Activated CD8-positive, alpha-beta T cell treated with anti-CD3 and anti-CD28 coated beads, Interleukin-2, amount 10 ng/mL, durations not matched to agents 7 days and 5 days (primary cell): ENCODE measurements around the gene CCDC12. TPM values are rescaled to one million over a fixed set of nuclear protein-coding genes. Genes with fewer than 3 reads are reported as not detected.

Source experiments
- ATAC-seq: fragments of 150-1000 bp; cut with Tn5 transposase; one replicate; pipeline ENCODE4 v1.10.0; 2021; ENCODE audit warnings: moderate library complexity
- CTCF ChIA-PET: fragments of 350-600 bp; sonication (Branson Sonifier 250); formaldehyde crosslinking; loops from one replicate; lab custom pipeline; 2021; ENCODE audit warnings: antibody characterized with exemption; lab: Charles Lee
- POLR2A ChIA-PET: fragments of 350-600 bp; sonication (Branson Sonifier 250); formaldehyde crosslinking; loops from one replicate; lab custom pipeline; 2021; ENCODE audit warnings: antibody characterized with exemption; lab: Charles Lee
- DNase-seq: peaks from one replicate; pipeline ENCODE4 v3.0.0-alpha.2; 2020
- H3K27ac Mint-ChIP-seq: one replicate; pipeline ENCODE4 v1.8.0; 2021; ENCODE audit warnings: mild to moderate bottlenecking, mixed read lengths
- H3K27me3 Mint-ChIP-seq: one replicate; pipeline ENCODE4 v1.8.0; 2021; ENCODE audit warnings: low read depth, mixed read lengths
- H3K36me3 Mint-ChIP-seq: one replicate; pipeline ENCODE4 v1.8.0; 2021; ENCODE audit warnings: low read depth, mixed read lengths
- H3K4me1 Mint-ChIP-seq: one replicate; pipeline ENCODE4 v1.8.0; 2021; ENCODE audit warnings: low read depth, mixed read lengths
- H3K4me3 Mint-ChIP-seq: one replicate; pipeline ENCODE4 v1.8.0; 2021; ENCODE audit warnings: mild to moderate bottlenecking, mixed read lengths
- H3K9me3 Mint-ChIP-seq: one replicate; pipeline ENCODE4 v1.8.0; 2022; ENCODE audit warnings: mixed read lengths; ENCODE audit not compliant: insufficient read depth
- total RNA-seq, 2 experiments: library from RNA; stranded (reverse); gene quantifications; one replicate each; pipeline ENCODE4 v1.2.3, GENCODE V29; 2021

The CCDC12 gene
- total RNA-seq, 2 experiments from 2014 or later, result 59.4 to 62.2 TPM

- ChIA-PET CTCF (interaction anchor here (1.0 to 2.1 kb wide), 3 partner anchors 10 to 13 kb away, joined by 3 to 8 read pairs (median 6); no protein-coding TSS in a partner anchor), POLR2A (no interaction called here)
- Mint-ChIP-seq H3K4me3 (no peak overlapping the region), H3K9me3 (no peaks in the 10 kb centered on the region), H3K27ac (no peak overlapping the region), H3K36me3 (no peaks in the 10 kb centered on the region), H3K27me3 (peaks cover 15% of the 10 kb centered on the region), H3K4me1 (no peaks in the 10 kb centered on the region)
- DNase-seq, result no peak
- ATAC-seq, result no peak
Measured at GRCh38 chr3:46899151-46900006, 77.2 kb downstream of the CCDC12 start.

DNA sequence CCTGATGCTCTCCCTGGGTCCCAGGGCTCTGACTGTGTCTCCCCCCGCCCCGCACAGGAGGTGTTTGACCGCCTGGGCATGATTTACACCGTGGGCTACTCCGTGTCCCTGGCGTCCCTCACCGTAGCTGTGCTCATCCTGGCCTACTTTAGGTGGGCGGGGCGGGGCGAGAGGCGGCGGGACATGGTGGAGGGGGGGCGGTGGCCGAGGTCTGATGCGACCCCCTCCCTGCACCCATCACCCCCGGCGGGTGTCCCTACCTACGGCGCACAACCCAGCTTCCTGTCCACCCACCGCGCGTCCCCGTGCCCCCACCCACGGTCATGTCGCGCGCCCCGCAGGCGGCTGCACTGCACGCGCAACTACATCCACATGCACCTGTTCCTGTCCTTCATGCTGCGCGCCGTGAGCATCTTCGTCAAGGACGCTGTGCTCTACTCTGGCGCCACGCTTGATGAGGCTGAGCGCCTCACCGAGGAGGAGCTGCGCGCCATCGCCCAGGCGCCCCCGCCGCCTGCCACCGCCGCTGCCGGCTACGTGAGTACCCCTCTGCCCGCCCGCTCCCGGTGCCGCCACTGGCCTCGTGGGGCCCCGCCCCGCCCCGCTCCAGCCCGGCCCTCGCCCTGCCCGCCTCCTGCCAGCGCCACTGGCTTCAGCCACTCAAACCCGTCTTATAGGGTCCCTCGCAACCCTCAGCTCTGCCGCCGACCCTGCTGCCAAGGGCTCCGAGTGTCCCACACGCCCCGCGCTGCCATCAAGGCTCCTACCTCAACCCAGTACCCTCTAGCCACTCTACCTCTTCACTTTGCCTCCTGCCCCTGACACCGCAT, 78.0 kb downstream of the CCDC12 start:
- peak; percentile 38 for ATAC-seq
- no peak overlapping the region for H3K4me3 Mint-ChIP-seq
- no peaks in the 10 kb centered on the region for H3K36me3 Mint-ChIP-seq
- ChIA-PET POLR2A (no interaction called here), CTCF (interaction anchor here (1.0 to 1.4 kb wide), 3 partner anchors 11 to 192 kb away, joined by 3 to 6 read pairs (median 3); no protein-coding TSS in a partner anchor)
- no peak overlapping the region for H3K27ac Mint-ChIP-seq
- H3K27me3 Mint-ChIP-seq, result peaks cover 22% of the 10 kb centered on the region
- DNase-seq, result no peak
- no peaks in the 10 kb centered on the region for H3K9me3 Mint-ChIP-seq
- H3K4me1 Mint-ChIP-seq, result no peaks in the 10 kb centered on the region

DNA sequence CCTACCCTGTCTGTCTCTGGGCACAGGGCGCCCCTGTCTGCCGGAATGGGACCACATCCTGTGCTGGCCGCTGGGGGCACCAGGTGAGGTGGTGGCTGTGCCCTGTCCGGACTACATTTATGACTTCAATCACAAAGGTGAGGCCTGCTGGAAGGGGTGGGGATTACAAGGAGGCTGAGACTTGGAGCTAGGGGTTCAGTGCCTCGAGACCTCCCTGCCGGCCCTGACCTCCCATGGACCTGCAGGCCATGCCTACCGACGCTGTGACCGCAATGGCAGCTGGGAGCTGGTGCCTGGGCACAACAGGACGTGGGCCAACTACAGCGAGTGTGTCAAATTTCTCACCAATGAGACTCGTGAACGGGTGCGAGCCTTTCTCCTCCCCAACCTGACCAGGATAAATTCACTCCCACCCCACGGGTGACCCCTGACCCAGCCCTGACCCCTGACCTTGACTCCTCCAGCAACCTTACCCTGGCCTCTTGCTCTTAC, 78.7 kb downstream of the CCDC12 start:
- Mint-ChIP-seq H3K4me3 (no peak overlapping the region), H3K27me3 (peaks cover 22% of the 10 kb centered on the region), H3K9me3 (no peaks in the 10 kb centered on the region), H3K36me3 (no peaks in the 10 kb centered on the region), H3K4me1 (no peaks in the 10 kb centered on the region), H3K27ac (no peak overlapping the region)
- DNase-seq (no peak), ATAC-seq (no peak)
- ChIA-PET POLR2A (no interaction called here), CTCF (interaction anchor here (1.0 to 1.4 kb wide), 3 partner anchors 12 to 191 kb away, joined by 3 to 6 read pairs (median 3); no protein-coding TSS in a partner anchor)

DNA sequence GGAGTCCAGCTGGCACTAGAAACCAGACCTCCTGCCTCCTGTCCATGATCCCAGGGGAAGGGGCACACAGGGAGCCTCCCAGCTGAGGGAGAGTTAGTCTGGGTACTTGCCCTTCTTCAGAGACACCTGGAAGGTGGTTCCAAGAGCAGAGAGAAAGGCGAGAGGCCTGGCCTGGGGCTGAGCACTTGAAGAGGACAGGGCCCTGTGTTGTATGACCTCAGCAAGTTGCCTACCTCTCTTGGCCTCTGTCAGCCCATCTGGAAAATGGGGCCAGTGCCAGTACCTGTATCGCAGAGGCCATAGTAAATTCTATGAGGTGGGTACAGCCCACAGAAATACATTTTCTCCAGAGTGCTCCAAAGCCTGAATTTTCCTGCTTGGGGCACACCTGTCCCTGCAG, 79.5 kb downstream of the CCDC12 start:
- H3K9me3 Mint-ChIP-seq, result no peaks in the 10 kb centered on the region
- ATAC-seq (no peak), DNase-seq (no peak)
- no peak overlapping the region for H3K27ac Mint-ChIP-seq
- H3K27me3 Mint-ChIP-seq, result peaks cover 28% of the 10 kb centered on the region
- peaks cover 3% of the 10 kb centered on the region for H3K4me1 Mint-ChIP-seq
- no peak overlapping the region for H3K4me3 Mint-ChIP-seq
- CTCF ChIA-PET, result interaction anchor here (1.2 kb wide), 1 partner anchor 101 kb away, joined by 3 read pairs; no protein-coding TSS in a partner anchor
- POLR2A ChIA-PET, result no interaction called here
- H3K36me3 Mint-ChIP-seq, result no peaks in the 10 kb centered on the region

- H3K9me3 Mint-ChIP-seq, result no peaks in the 10 kb centered on the region
- peaks cover 35% of the 10 kb centered on the region for H3K27me3 Mint-ChIP-seq
- CTCF ChIA-PET, result interaction anchor here (1.0 to 2.0 kb wide), 6 partner anchors 8 to 193 kb away, joined by 3 to 9 read pairs (median 4); no protein-coding TSS in a partner anchor
Measured at GRCh38 chr3:46896386-46896785, 80.2 kb downstream of the CCDC12 start.

GRCh38 chr3:46895761-46896160, 80.8 kb downstream of the CCDC12 start:
- ChIA-PET CTCF (interaction anchor here (1.0 to 2.1 kb wide), 11 partner anchors 9 to 193 kb away, joined by 3 to 10 read pairs (median 4); no protein-coding TSS in a partner anchor), POLR2A (no interaction called here)
- Mint-ChIP-seq H3K27ac (no peak overlapping the region), H3K36me3 (no peaks in the 10 kb centered on the region), H3K4me1 (peaks cover 3% of the 10 kb centered on the region), H3K9me3 (no peaks in the 10 kb centered on the region), H3K27me3 (peaks cover 40% of the 10 kb centered on the region), H3K4me3 (no peak overlapping the region)
- DNase-seq (no peak), ATAC-seq (no peak)

More at GRCh38 chr3:46896386-46896785, 80.2 kb downstream of the CCDC12 start:
- no peak for ATAC-seq
- Mint-ChIP-seq H3K4me3 (no peak overlapping the region), H3K4me1 (peaks cover 3% of the 10 kb centered on the region), H3K27ac (no peak overlapping the region), H3K36me3 (no peaks in the 10 kb centered on the region)
- POLR2A ChIA-PET, result no interaction called here
- no peak for DNase-seq

GRCh38 chr3:46895204-46895660, 81.3 kb downstream of the CCDC12 start:
- H3K9me3 Mint-ChIP-seq, result no peaks in the 10 kb centered on the region
- ChIA-PET POLR2A (no interaction called here), CTCF (interaction anchor here (0.6 to 2.1 kb wide), 26 partner anchors 9 to 594 kb away, joined by 3 to 10 read pairs (median 4); no protein-coding TSS in a partner anchor)
- peak; percentile 82 for DNase-seq
- no peak overlapping the region for H3K27ac Mint-ChIP-seq
- H3K4me3 Mint-ChIP-seq, result no peak overlapping the region
- no peaks in the 10 kb centered on the region for H3K36me3 Mint-ChIP-seq
- peaks cover 3% of the 10 kb centered on the region for H3K4me1 Mint-ChIP-seq
- peaks cover 41% of the 10 kb centered on the region for H3K27me3 Mint-ChIP-seq
- peak; percentile 75 for ATAC-seq

DNA sequence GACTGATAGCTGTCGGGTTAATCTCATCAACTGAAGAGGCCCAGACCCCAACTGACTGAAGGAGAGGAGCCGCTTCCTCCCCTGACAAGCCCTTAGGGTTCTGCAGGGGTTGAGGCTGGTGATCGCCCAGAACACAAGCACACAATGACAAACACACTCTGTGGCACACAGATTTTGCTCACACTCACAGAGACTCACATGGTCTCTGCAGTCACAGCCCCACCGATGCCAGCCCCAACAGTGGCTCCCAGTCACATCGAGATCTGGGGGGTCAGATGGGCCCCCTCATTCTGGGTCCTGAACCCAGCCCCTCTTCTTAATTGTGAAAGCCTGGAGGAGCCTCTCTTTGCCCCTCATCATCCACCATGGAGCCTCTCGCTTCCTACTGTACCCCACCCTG, 82.3 kb downstream of the CCDC12 start:
- ATAC-seq, result no peak
- Mint-ChIP-seq H3K4me1 (peaks cover 3% of the 10 kb centered on the region), H3K36me3 (no peaks in the 10 kb centered on the region), H3K4me3 (no peak overlapping the region), H3K9me3 (no peaks in the 10 kb centered on the region), H3K27me3 (peaks cover 43% of the 10 kb centered on the region), H3K27ac (no peak overlapping the region)
- POLR2A ChIA-PET, result no interaction called here
- DNase-seq, result no peak
- CTCF ChIA-PET, result interaction anchor here (0.8 to 2.1 kb wide), 14 partner anchors 15 to 594 kb away, joined by 3 to 10 read pairs (median 4); no protein-coding TSS in a partner anchor

- ATAC-seq, result no peak
- CTCF ChIA-PET, result interaction anchor here (1.2 to 1.7 kb wide), 2 partner anchors 26 to 29 kb away, joined by 3 to 6 read pairs; no protein-coding TSS in a partner anchor
- peaks cover 3% of the 10 kb centered on the region for H3K4me1 Mint-ChIP-seq
- peaks cover 38% of the 10 kb centered on the region for H3K27me3 Mint-ChIP-seq
- H3K4me3 Mint-ChIP-seq, result no peak overlapping the region
- no peak for DNase-seq
- POLR2A ChIA-PET, result no interaction called here
- H3K36me3 Mint-ChIP-seq, result no peaks in the 10 kb centered on the region
- no peaks in the 10 kb centered on the region for H3K9me3 Mint-ChIP-seq
- H3K27ac Mint-ChIP-seq, result no peak overlapping the region
Measured at GRCh38 chr3:46893763-46894162, 82.8 kb downstream of the CCDC12 start.

GRCh38 chr3:46893146-46893748, 83.3 kb downstream of the CCDC12 start:
- H3K36me3 Mint-ChIP-seq, result no peaks in the 10 kb centered on the region
- DNase-seq (no peak), ATAC-seq (no peak)
- H3K27ac Mint-ChIP-seq, result no peak overlapping the region
- no peak overlapping the region for H3K4me3 Mint-ChIP-seq
- peaks cover 36% of the 10 kb centered on the region for H3K27me3 Mint-ChIP-seq
- ChIA-PET POLR2A (no interaction called here), CTCF (interaction anchor here (1.5 to 1.7 kb wide), 2 partner anchors 29 to 190 kb away, joined by 3 read pairs; no protein-coding TSS in a partner anchor)
- peaks cover 3% of the 10 kb centered on the region for H3K4me1 Mint-ChIP-seq
- H3K9me3 Mint-ChIP-seq, result no peaks in the 10 kb centered on the region
